Neural cell (in vitro differentiated cells): ENCODE results near the gene MARCHF5. TPM values are rescaled to one million over a fixed set of nuclear protein-coding genes. Genes with fewer than 3 reads are reported as not detected.

ENCODE experiments used
- H2AFZ ChIP-seq: fragments of 200-600, 300-800 bp; sonication (generic), shearing (Covaris generic); 2 replicates; pipeline ENCODE4 v1.6.0; 2014; ENCODE audit warnings: low read depth, mild to moderate bottlenecking, antibody characterized with exemption, low read length, moderate library complexity
- H3F3A ChIP-seq: fragments of 200-600 bp; shearing (Covaris generic); 2 replicates; pipeline ENCODE4 v1.6.1; 2016; ENCODE audit warnings: mild to moderate bottlenecking, moderate library complexity, mixed read lengths, antibody characterized with exemption, low read length; ENCODE audit not compliant: insufficient read depth, poor library complexity, severe bottlenecking
- H3K27ac ChIP-seq: fragments of 200-600, 300-800 bp; sonication (generic), shearing (Covaris generic); 2 replicates; pipeline ENCODE4 v1.5.1; 2014; ENCODE audit warnings: mild to moderate bottlenecking, low read length, moderate library complexity
- H3K27me3 ChIP-seq: fragments of 300-800, 200-600 bp; sonication (generic), shearing (Covaris generic); 2 replicates; pipeline ENCODE4 v1.6.0; 2014; ENCODE audit warnings: mild to moderate bottlenecking, low read depth, low read length, moderate library complexity; ENCODE audit not compliant: insufficient read depth
- H3K36me3 ChIP-seq: fragments of 300-800, 200-600 bp; sonication (generic), shearing (Covaris generic); 2 replicates; pipeline ENCODE4 v1.5.1; 2014; ENCODE audit warnings: mild to moderate bottlenecking, antibody characterized with exemption, low read length, moderate library complexity; ENCODE audit not compliant: insufficient read depth
- H3K4me2 ChIP-seq: fragments of 300-800, 200-600 bp; sonication (generic), shearing (Covaris generic); 2 replicates; pipeline ENCODE4 v1.6.0; 2014; ENCODE audit warnings: mild to moderate bottlenecking, low read length
- H3K4me3 ChIP-seq: fragments of 300-800, 200-600 bp; sonication (generic), shearing (Covaris generic); 2 replicates; pipeline ENCODE4 v1.5.1; 2014; ENCODE audit warnings: mild to moderate bottlenecking, low read length, moderate library complexity
- H3K79me2 ChIP-seq: fragments of 200-600 bp; shearing (Covaris generic); replicated peaks from 2 replicates; pipeline ENCODE4 v1.6.0; 2014; ENCODE audit warnings: mild to moderate bottlenecking, low read length, moderate library complexity; ENCODE audit not compliant: insufficient read depth
- H3K9ac ChIP-seq: fragments of 300-800, 200-600 bp; sonication (generic), shearing (Covaris generic); 2 replicates; pipeline ENCODE4 v1.6.1; 2016; ENCODE audit warnings: mild to moderate bottlenecking, low read length, mixed read lengths
- H3K9me2 ChIP-seq: fragments of 200-600 bp; shearing (Covaris generic); 2 replicates; pipeline ENCODE4 v1.6.1; 2016; ENCODE audit warnings: mild to moderate bottlenecking, low read length, mixed read lengths; ENCODE audit not compliant: insufficient read depth
- H3K9me3 ChIP-seq: fragments of 200-600, 300-800 bp; sonication (generic), shearing (Covaris generic); 2 replicates; pipeline ENCODE4 v1.6.1; 2016; ENCODE audit warnings: mild to moderate bottlenecking, mixed run types, low read length, moderate library complexity, mixed read lengths
- H4K20me1 ChIP-seq: fragments of 200-600 bp; shearing (Covaris generic); 2 replicates; pipeline ENCODE4 v1.6.1; 2016; ENCODE audit warnings: mild to moderate bottlenecking, mixed run types; ENCODE audit not compliant: insufficient read depth
- EP300 ChIP-seq: fragments of 450-650 bp; conservative IDR thresholded peaks from 2 replicates; pipeline ENCODE4 v1.6.1; 2014; ENCODE audit warnings: antibody characterized with exemption, mild to moderate bottlenecking, moderate library complexity; ENCODE audit not compliant: poor library complexity, severe bottlenecking
- EZH2 ChIP-seq: fragments of 200-600, 300-800 bp; shearing (Covaris generic), sonication (generic); IDR thresholded peaks from 2 replicates; pipeline ENCODE4 v1.6.1; 2014; ENCODE audit warnings: antibody characterized with exemption, low read length, borderline replicate concordance, mild to moderate bottlenecking; ENCODE audit not compliant: insufficient read depth, poor library complexity, severe bottlenecking
- MXI1 ChIP-seq: fragments of 450-650 bp; conservative IDR thresholded peaks from 2 replicates; pipeline ENCODE4 v1.6.1; 2014; ENCODE audit warnings: antibody characterized with exemption, mild to moderate bottlenecking; ENCODE audit not compliant: poor library complexity, severe bottlenecking
- POLR2AphosphoS5 ChIP-seq: IDR thresholded peaks from 2 replicates; pipeline ENCODE4 v1.6.1; 2012
- RAD21 ChIP-seq: fragments of 450-650 bp; conservative IDR thresholded peaks from 2 replicates; pipeline ENCODE4 v1.6.1; 2014; ENCODE audit warnings: antibody characterized with exemption, mild to moderate bottlenecking, moderate library complexity
- REST ChIP-seq: IDR thresholded peaks from 2 replicates; pipeline ENCODE4 v1.6.1; 2012; ENCODE audit warnings: borderline replicate concordance
- SMC3 ChIP-seq: fragments of 450-650 bp; conservative IDR thresholded peaks from 2 replicates; pipeline ENCODE4 v1.6.1; 2014; ENCODE audit warnings: antibody characterized with exemption, mild to moderate bottlenecking, moderate library complexity; ENCODE audit not compliant: poor library complexity
- TAF1 ChIP-seq: IDR thresholded peaks from 2 replicates; pipeline ENCODE4 v1.6.1; 2012; ENCODE audit warnings: low read depth
- polyA plus RNA-seq: library from polyadenylated mRNA; depleted of rRNA; stranded (reverse); fragments of >200 nt; gene quantifications from 2 replicates; pipeline ENCODE4 v1.2.3, GENCODE V29; 2014
- TF ChIP-seq, protein P1 (sequence below): fragments of 450-650 bp; IDR thresholded peaks from 2 replicates; pipeline ENCODE4 v1.5.1; 2014; ENCODE audit warnings: antibody characterized with exemption, mild to moderate bottlenecking, moderate library complexity; ENCODE audit not compliant: poor library complexity, severe bottlenecking

Gene MARCHF5
- polyA plus RNA-seq, 1 donor from 2014 or later, result 65.5 TPM

GRCh38 chr10:92309272-92309671, 18.3 kb downstream of the MARCHF5 start:
- Histone ChIP-seq H3K9ac (no peak overlapping the region), H3K27me3 (no peaks in the 10 kb centered on the region), H4K20me1 (no peaks in the 10 kb centered on the region), H3K27ac (no peak overlapping the region), H3K9me2 (no peaks in the 10 kb centered on the region), H3K4me3 (no peak overlapping the region), H3F3A (no peaks in the 10 kb centered on the region), H3K79me2 (peaks cover 54% of the 10 kb centered on the region), H3K36me3 (peaks cover 4% of the 10 kb centered on the region), H3K9me3 (no peaks in the 10 kb centered on the region), H2AFZ (no peak overlapping the region), H3K4me2 (no peak overlapping the region)
- TF ChIP-seq POLR2AphosphoS5, result no peak
- TF ChIP-seq TAF1, result no peak
- TF ChIP-seq REST, result no peak
- TF ChIP-seq, protein P1, sequence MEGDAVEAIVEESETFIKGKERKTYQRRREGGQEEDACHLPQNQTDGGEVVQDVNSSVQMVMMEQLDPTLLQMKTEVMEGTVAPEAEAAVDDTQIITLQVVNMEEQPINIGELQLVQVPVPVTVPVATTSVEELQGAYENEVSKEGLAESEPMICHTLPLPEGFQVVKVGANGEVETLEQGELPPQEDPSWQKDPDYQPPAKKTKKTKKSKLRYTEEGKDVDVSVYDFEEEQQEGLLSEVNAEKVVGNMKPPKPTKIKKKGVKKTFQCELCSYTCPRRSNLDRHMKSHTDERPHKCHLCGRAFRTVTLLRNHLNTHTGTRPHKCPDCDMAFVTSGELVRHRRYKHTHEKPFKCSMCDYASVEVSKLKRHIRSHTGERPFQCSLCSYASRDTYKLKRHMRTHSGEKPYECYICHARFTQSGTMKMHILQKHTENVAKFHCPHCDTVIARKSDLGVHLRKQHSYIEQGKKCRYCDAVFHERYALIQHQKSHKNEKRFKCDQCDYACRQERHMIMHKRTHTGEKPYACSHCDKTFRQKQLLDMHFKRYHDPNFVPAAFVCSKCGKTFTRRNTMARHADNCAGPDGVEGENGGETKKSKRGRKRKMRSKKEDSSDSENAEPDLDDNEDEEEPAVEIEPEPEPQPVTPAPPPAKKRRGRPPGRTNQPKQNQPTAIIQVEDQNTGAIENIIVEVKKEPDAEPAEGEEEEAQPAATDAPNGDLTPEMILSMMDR, result no peak

GRCh38 chr10:92313750-92314149, 22.8 kb downstream of the MARCHF5 start:
- no peaks in the 10 kb centered on the region for H4K20me1 ChIP-seq
- H3K36me3 ChIP-seq, result peaks cover 4% of the 10 kb centered on the region
- H3K4me2 ChIP-seq, result no peak overlapping the region
- H3K9me3 ChIP-seq, result no peaks in the 10 kb centered on the region
- H3F3A ChIP-seq, result no peaks in the 10 kb centered on the region
- TF ChIP-seq SMC3 (no peak), RAD21 (no peak), REST (no peak), MXI1 (no peak), EZH2 (no peak), POLR2AphosphoS5 (no peak), TAF1 (no peak), EP300 (no peak)
- TF ChIP-seq, protein P1, result no peak
- H3K79me2 ChIP-seq, result peaks cover 26% of the 10 kb centered on the region
- no peaks in the 10 kb centered on the region for H3K27me3 ChIP-seq
- no peak overlapping the region for H3K4me3 ChIP-seq
- H3K27ac ChIP-seq, result no peak overlapping the region
- H3K9me2 ChIP-seq, result no peaks in the 10 kb centered on the region
- H3K9ac ChIP-seq, result no peak overlapping the region
- H2AFZ ChIP-seq, result no peak overlapping the region
